Posterior vena cava (tissue), 2 donors: ENCODE results near the gene VANGL2. TPM values are rescaled to one million over a fixed set of nuclear protein-coding genes. Genes with fewer than 3 reads are reported as not detected.

Experiments
- DNase-seq: peaks from one replicate; pipeline ENCODE4 v3.0.0-alpha.2; 2020; ENCODE audit warnings: low spot score
- intact Hi-C, 2 donors: fragments of 100-400 bp; cut with DNase I; formaldehyde crosslinking; loops; one replicate each; pipeline versions ENCODE4 v1.14.1 to v1.14.2; 2022 to 2023
- total RNA-seq, 2 donors: library from RNA; stranded (reverse); fragmentation: NEBNext Ultra II Directional; extraction: Animal tissue kit (Norgen Biotek cat#: 25700); gene quantifications; one replicate each; pipeline ENCODE4 v1.2.1, GENCODE V29; 2021
- donor health status: DM: yes; HTN: yes; CAD: no.
- donor health status: DM: yes; HTN: yes; CAD: no.

VANGL2 gene
- total RNA-seq, 2 donors from 2014 or later, result 2.0 to 2.4 TPM

DNA sequence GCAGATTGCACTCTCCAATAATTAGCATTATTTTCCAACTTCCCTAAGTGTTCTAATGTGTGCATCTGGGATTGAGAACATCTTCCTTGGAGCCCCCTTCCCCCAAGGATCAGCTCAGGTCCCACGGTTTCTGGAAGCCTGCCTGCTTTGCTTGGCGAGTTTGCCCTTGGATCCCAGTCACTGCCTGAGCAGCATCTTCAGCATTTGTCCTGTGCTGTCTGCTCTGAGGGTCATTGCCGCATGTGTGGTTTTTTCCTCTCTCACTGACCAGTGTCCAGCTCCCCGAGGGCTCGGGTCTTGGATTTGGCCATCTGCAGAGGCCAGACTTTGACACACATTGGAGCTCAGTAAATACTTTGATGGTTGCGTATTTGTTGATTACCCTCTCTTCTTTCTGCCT is 18.1 kb downstream of the VANGL2 start:
- no peak for DNase-seq
- intact Hi-C loops, result no loop called here

DNA sequence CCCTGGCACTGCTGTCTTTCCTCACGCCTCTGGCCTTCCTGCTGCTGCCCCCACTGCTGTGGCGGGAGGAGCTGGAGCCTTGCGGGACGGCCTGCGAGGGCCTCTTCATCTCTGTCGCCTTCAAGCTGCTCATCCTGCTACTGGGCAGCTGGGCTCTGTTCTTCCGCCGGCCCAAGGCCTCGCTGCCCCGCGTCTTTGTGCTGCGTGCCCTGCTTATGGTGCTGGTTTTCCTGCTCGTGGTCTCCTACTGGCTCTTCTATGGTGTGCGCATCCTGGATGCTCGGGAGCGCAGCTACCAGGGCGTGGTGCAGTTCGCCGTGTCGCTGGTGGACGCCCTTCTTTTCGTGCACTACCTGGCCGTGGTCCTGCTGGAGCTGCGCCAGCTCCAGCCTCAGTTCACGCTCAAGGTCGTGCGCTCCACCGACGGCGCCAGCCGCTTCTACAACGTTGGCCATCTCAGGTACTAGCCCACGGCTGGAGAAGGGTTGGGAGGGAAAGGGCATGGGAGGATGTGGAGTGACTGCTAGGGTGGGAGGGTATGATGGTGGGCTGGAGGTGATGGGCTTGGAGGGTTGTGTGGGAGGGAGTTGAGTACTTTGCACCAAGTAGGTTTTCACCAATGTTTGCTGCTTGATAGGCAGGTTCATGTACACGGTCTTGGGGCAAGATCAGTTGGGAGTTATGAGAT is 18.9 kb downstream of the VANGL2 start:
- no peak for DNase-seq
- intact Hi-C loops, result no loop called here

DNA sequence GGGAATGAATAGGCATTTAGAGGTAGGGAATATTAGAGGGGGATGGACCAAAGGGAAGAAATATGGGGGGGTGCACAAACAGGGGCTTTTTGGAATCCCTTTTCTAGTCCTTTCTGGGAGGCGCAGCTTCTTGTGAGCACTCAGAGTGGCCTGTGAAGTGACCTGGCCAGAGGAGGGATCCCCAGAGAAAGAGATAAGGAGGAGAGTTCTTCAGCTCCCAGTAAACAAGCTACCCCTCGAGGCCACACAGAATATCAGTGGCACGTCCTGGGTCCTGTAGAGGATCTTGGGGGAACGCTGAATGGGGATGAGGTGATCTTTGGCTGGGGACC is 19.4 kb downstream of the VANGL2 start:
- DNase-seq, result no peak
- intact Hi-C loops, result no loop called here

DNA sequence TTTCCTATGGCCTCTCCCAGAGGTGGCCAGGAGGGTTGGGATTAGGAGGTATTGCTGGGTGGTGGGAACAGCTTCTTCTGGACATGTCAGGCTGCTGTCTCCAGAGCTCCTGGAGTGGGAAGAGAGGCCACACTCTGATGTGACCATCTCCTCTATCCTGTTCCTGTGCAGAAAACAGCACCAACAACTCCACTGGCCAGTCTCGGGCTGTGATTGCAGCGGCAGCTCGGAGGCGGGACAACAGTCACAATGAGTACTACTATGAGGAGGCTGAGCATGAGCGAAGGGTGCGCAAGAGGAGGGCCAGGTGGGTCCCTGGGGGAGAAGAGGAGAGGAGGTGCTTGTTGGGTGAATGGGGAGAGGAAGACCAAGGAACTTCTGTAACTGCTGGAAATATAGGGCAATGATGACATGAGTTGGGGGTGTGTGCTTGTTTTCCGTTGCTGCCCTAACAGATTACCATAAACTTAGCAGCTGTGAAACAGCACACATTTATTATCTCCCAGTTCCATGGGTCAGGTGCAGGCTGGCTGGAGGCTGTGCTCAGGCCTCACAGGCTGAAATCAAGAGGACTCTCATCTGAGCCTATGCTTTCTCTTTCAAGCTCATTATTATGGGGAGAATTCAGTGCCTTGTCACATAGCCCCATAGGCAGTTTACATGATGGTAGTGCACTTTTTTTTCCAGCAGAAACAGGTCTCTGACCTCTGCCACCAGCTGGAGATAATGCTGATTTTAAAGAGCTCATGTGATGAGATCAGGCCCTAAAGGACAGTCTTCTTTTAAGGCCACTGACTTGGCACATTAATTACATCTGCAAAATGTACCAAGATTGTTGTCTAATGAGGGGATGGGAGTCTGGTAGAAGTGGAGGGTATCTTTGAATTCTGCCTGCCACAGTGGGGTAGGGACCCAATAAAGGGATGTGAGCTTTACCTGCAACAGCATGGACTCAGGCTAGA is 20.8 kb downstream of the VANGL2 start:
- intact Hi-C loops, result no loop called here

DNA sequence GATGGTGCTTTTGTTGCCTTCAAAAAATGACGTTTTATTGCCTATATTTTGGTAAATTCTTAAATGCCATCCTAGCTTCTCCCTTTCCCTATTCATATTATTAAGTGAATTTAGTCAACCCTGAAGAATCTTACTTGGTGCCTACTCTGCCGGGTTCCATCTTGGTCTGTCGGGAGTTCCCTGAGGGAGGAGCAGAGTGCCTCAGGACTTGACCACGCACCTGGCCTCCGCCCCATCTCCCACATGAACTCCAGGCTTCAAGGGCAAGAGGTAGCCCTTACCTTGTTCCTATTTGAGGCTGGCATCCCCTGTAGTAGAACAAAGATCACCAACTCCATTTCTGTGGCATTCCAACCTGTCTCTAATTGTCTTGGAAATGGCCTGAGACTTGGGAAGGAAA is 21.5 kb downstream of the VANGL2 start:
- no peak for DNase-seq
- intact Hi-C loops, result no loop called here

More for the DNA sequence above, 20.8 kb downstream of the VANGL2 start:
- DNase-seq, result no peak

DNA sequence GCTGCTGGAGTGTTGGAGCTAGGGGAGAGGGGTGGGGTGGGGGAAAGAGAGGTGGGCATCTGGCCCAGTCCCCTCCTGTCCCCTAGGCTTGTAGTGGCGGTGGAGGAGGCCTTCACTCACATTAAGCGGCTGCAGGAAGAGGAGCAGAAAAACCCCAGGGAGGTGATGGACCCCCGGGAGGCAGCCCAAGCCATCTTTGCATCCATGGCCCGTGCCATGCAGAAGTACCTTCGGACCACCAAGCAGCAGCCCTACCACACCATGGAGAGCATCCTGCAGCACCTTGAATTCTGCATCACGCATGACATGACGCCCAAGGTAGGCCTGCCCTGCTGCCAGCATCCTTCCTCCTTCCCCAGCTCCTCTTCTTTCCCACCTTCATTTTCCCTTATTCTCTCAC is 23.6 kb downstream of the VANGL2 start:
- intact Hi-C loops, result loop anchor here in 1 of 2 donors (1.0 kb wide), 1 partner anchor 14 kb away; no protein-coding TSS in a partner anchor
- no peak for DNase-seq

DNA sequence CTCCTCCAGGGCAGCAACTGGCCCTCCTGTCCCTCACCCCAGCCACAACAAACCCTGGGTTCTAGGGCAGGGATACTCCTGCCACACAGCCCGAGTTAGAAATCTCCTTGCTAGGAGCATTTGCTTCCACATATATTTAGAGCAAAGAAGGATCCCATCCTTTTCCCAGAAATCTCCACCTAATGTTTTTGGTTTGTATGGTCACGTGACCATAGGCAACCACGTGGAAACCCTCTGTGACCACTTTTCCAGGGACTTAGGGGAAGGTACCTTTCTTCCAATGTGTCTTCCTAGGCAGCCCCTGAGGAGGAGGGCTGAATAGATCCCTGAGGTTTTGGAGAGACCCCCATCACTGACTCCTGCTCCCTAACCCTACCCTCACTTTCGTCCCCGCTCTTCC is 25.5 kb downstream of the VANGL2 start:
- intact Hi-C loops, result no loop called here

DNA sequence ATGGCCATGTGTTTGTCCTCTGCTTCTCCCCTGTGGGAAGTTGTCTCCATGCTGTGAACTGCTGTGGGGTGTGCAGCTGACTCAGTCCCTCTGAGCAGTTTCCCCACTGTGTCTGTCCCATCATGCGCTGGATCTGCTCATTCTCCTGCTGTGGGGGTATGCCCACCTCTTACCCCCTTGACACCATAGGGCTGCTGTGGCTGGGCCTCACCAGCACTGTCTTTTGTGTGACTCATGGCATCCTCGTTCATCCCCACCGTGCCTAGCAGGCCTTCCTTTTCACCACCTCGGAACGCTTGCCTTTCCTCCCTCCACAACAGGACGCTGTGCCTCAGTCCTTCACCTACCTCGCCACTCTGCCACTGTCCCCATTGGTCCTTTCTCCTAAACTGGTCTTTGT is 27.3 kb downstream of the VANGL2 start:
- DNase-seq, result no peak
- intact Hi-C loops, result no loop called here

More for the DNA sequence above, 25.5 kb downstream of the VANGL2 start:
- no peak for DNase-seq

DNA sequence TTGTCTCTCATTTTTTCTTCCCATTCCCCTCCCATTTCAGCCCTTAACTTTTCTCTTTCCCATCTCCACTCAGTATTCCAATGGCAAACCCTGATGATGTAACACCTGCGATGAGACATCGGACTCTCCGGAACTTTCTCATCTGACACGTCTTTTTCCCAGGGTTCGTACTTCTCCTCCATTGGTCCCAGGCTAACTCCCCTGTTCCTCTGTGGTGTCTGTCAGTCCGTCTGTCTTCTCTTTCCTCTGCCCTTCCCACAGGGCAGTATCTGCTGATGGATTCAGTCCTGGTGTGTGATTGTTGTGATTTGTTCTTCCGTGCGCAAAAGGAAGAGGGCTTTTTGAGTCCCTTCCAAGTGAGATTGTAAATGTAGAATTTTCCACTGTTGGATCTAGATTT is 27.7 kb downstream of the VANGL2 start:
- intact Hi-C loops, result no loop called here
- no peak for DNase-seq

DNA sequence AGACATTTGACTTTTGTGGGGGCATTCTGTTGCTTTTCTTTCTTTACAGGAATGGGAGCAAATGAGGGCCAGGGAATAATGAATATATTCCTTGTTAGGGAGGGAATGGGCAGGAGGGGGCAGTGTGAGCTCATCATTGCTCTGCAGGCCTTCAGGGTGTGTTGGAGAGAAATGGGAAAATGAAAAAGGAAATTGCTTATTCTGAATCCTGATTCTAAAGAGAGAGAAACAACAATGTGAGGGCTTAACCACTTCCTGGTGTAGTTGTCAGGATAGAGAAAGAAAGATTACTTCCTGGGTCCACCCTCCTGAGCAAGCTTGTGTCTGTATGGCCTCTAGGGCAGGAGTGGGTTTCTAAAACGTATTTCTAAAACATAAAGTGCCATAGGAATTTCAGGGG is 28.3 kb downstream of the VANGL2 start:
- DNase-seq, result no peak
- intact Hi-C loops, result no loop called here

DNA sequence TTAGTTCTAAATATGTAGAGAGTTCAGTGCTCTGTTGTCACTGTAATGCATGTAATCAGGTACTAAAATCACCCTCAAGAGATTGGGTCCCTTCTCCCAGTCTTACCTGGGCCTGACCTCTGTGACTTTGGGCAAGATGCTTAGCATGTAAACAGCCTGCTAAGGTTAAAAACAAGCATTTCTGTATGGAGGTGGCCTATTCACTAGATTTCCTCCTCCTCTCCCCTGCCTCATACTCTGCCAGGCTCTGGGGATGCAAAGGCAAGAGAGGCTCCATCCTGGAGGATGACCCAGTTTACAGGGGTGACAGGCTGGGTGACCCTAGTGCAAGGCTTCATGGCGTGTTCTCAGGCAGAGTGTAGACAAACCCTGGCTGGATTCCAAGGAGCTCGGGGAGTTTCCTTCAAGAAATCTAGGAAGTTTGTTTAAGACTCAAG is 28.8 kb downstream of the VANGL2 start:
- intact Hi-C loops, result no loop called here
- no peak for DNase-seq

DNA sequence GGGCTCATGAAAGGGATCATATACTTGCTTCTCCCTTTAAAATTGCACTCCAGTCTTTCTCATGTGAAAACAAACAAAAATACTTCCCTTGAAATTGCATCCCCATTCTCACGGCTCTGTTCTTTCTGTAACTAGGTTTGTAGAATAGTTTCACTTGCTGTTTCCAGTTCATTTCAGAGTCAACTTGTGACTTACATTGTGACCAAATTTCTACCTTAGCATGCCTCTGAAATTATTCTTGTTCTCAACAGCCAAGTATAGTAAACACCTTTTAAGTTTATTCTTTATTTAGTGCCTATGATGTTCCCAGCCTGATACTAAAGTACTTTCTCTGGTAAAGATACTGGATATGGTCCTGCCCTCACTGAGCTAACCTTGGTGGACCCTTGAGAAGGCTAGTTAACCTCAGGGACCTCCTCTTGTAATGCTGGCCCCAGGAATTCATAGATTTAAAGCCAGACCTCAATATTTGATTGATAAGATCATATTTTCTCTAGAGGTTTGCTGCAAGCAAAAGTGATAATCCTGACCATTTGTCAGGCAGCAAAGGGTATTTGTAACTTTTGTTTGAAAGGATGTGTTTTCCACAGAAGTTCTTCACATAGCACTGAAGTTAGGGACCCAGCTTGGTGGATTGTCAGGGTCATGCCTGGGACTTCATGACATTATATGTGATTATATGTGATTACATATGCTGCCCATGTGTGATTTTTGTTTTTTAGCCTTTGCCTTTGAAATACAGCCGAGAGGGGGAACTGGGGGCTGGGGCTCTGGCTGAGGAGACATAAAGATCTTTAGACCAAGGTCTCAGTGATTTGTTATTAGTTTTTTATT is 29.6 kb downstream of the VANGL2 start:
- DNase-seq, result no peak
- intact Hi-C loops, result no loop called here

DNA sequence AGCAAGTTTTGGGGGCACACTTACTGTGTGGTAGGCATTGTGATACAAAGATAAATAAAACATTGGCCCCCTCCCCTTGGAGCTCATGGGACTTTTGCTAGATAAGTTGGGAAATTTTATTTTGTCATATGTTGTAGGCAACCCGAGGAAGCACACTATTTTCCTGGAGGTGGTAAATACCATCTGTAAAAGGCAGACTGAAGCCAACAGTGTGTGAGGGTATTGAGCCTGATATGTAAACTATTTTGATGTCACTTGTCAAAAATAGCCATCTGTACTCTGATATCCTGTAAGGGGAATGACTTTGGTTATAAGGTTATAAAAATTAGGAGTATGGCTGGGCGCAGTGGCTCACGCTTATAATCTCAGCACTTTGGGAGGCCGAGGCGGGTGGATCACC is 30.6 kb downstream of the VANGL2 start:
- no peak for DNase-seq
- intact Hi-C loops, result no loop called here

DNA sequence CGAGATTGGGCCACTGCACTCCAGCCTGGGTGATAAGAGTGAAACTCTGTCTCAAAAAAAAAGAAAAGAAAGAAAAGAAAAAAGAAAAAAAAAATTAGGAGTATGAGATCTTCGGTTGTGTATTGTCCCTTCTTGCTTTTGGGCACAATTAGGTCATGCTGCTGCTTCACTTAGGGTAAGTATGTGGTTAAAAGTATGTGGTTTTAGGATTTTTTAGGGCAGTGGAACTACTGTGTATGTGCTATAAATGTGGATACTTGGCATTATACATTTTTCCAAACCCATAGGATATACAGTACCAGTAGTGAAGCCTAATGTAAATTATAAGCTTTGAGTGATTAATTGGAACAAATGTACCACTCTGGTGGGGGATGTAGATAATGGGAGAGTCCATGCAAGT is 31.2 kb downstream of the VANGL2 start:
- DNase-seq, result no peak
- intact Hi-C loops, result no loop called here

DNA sequence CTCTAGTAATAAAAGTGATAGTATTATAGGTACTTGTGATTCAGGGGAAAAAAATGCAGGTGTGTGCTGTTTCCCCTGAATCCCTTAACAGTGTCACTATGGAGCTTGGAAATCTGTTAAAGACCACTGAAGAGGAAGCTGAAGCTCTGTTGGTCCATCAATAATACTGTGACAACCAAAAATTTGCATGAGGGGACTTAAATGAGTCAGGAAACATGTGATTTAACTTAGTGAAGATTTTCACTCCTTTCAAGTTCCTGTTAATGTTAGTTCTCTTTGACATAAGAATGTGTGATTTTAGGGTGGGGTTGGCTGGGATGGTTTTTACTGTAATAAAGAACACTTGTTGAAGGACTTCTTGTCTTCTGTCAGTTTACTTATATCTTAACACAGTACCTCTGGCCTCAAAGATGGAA is 32.0 kb downstream of the VANGL2 start:
- intact Hi-C loops, result no loop called here
- DNase-seq, result no peak

DNA sequence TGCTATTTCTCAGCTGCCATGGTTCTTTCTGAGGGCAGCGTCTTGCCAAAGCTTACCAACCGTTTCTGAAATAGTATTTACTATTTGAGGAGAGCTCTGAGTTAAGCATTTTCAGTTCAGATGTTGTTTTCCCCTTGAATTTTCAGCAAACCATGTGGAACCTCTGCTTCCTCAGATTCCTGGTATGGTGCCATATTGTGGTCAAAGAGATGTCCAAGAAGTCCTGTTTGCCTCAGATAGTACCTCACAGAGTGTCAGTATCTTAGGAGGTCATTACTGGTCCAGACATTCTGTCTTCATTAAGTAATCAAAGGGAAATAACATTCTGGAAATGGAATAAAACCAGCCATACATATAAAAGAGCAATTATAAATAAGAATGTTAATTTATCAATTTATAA is 36.6 kb downstream of the VANGL2 start:
- DNase-seq, result no peak
- intact Hi-C loops, result no loop called here

DNA sequence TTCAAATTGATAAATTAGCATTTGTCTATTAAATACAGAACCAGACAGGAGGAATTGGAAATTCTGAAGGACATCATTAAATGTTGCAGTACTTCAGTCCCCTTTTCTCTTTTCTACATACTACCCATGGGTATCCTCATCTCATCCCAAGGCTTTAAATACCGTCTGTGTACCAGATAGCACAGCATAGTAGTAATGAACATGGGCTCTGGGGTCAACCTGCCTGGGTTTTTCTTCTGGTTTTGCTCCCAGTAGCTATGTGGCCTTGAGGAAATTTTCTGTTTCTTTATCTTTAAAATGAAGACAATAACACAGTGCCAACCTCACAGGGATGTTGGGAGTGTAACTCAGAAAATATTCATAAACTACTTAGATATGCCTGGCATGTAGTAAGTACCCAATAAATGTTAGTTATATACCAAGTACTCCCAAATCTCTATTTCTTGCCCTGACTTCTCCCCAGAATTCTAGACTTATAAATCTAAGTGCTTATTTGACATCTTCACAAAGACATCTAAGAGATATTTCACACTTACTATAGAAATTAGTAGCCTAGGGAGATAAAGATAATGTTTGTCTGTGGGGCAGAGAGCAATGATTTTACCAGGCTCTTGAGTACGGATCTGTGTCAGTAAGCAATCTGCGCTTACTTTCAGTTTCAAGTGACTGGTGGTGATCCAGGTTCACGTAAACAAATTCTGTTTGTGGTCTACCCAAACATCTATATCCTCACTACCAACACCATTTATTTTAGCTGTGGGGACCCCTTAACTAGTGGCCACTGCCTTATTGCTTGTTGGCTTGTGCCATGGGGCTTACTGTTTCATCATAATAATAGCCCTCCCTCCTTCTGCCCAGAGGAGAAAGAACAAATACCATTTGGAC is 37.3 kb downstream of the VANGL2 start:
- intact Hi-C loops, result loop anchor here in 1 of 2 donors (1.0 kb wide), 1 partner anchor 14 kb away; no protein-coding TSS in a partner anchor
- no peak for DNase-seq

DNA sequence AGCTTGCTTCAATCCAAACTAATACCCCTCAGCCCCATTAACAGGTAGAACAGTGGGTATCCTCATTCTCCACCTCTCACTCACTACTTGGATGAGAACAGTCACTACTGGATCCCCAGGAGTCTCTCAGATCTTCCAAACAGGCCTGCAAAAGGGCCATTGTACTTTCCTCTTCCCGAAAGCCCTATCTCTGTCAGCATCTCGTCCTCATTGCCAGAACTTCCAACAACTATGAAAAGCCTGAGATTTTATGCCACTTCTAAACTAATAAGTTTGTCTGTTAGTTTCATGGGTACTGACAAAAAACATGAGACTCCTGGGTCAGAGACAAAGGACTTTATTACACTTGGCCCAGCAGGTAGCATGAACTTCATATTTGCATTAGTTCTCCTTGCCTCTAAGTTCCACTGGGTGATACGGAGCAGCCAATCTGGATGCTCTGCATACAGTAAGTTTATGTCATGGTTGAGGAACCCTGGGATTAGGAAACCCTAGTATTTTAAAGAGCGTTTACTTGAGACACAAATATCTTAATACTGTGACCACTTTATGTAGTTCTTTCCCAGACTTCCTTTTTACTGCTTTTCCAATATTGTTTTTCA is 38.1 kb downstream of the VANGL2 start:
- no peak for DNase-seq
- intact Hi-C loops, result loop anchor here in 1 of 2 donors (1.0 kb wide), 1 partner anchor 15 kb away; no protein-coding TSS in a partner anchor
